Uterus (tissue), 4 donors: ENCODE results near the gene SLC7A5. TPM values are rescaled to one million over a fixed set of nuclear protein-coding genes. Genes with fewer than 3 reads are reported as not detected.
"Not testable (repeated sequence)": the region's sequence is repeated elsewhere in the genome, so short reads cannot be mapped to it uniquely, and the experiment has no call there.

Experiments used
- DNase-seq, 2 donors: peaks; one replicate each; pipeline ENCODE4 v3.0.0-alpha.2; 2019 to 2020
- H3K27ac ChIP-seq, 2 donors: fragments of 200-600 bp; sonication (generic); 1 replicate in 1 of 2; 2 replicates in 1 of 2; pipeline ENCODE4 v1.5.1; 2016 to 2018
- H3K27me3 ChIP-seq, 2 donors: fragments of 200-600 bp; sonication (generic); one replicate each; pipeline ENCODE4 v1.5.1; 2018 to 2019; ENCODE audit warnings: control low read depth in 1 of 2
- H3K36me3 ChIP-seq, 2 donors: fragments of 200-600 bp; sonication (generic); one replicate each; pipeline ENCODE4 v1.5.1; 2019; ENCODE audit warnings: control low read depth in 1 of 2
- H3K4me1 ChIP-seq, 2 donors: fragments of 200-600 bp; sonication (generic); one replicate each; pipeline ENCODE4 v1.5.1; 2018 to 2019; ENCODE audit warnings: control low read depth in 1 of 2
- H3K4me3 ChIP-seq, 2 donors: fragments of 200-600 bp; sonication (generic); 1 replicate in 1 of 2; 2 replicates in 1 of 2; pipeline ENCODE4 v1.5.1; 2018 to 2019; ENCODE audit warnings: mild to moderate bottlenecking in 1 of 2
- H3K9me3 ChIP-seq, 2 donors: fragments of 200-600 bp; sonication (generic); one replicate each; pipeline ENCODE4 v1.5.1; 2019; ENCODE audit warnings: control low read depth in 1 of 2
- POLR2A ChIP-seq, 2 donors: fragments of 450-650 bp; IDR thresholded peaks; one replicate each; pipeline ENCODE4 v1.6.1; 2016; ENCODE audit warnings: antibody characterized with exemption in 2 of 2, mild to moderate bottlenecking in 1 of 2, moderate library complexity in 1 of 2
- intact Hi-C: fragments of 100-400 bp; cut with DNase I; formaldehyde crosslinking; loops from one replicate; pipeline ENCODE4 v1.15.1; 2023; ENCODE audit warnings: low total_unique reads
- total RNA-seq, 4 donors: library from RNA; depleted of rRNA in 3 of 4; stranded (reverse); fragments of >200 nt in 3 of 4; gene quantifications; one replicate each; pipeline versions ENCODE4 v1.1.0 to v1.2.4, GENCODE V29; 2014 to 2023
- TF ChIP-seq, protein P1 (sequence below), 4 experiments: fragments of 200-600 bp in 2 of 4; fragments of 450-650 bp in 2 of 4; sonication (generic) in 2 of 4; IDR thresholded peaks; one replicate each; pipeline ENCODE4 v1.5.1; 2016 to 2019; ENCODE audit warnings: antibody characterized with exemption in 4 of 4, mild to moderate bottlenecking in 2 of 4, moderate library complexity in 1 of 4
- donor health status: DM: yes; HTN: yes; CAD: no.

Gene SLC7A5
- total RNA-seq, 4 donors from 2014 or later: 0.88 to 2.0 (median 1.3) TPM; not detected in 1

DNA sequence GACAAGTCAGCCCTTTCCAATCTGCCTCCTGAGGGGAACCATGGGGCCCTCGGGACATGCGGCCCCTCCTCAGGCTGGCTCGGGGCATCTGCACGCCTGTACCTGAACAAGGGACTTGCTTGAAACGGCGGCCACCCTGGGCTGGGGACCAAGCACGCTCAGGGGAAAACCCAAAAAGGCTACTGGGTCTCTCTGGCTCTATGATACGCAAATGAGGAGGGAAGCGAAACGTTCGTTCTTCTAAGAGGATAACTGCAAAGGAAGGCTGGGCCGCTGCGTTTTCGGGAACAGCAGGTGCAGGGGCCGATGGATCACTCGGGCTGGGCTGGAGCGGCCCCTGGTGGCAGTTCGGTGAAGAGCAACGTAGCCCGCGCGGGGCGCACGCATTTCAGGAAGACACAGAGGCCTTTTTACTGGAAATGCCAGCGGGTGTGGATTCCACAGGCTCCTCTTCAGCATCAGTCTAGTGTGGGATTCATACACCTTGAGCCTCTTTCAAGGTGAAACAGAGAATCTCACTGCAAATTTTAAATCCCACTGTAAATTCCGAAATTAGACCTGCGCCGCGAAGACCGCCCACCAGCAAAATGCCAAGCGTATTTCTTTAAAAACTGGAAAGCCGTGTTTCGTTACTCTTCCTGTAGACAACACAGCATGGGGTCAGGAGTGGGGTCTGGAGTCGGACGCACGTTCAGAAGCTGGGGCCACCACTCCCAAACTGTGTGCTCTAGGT lies 40.1 kb upstream of the SLC7A5 start:
- H3K36me3 ChIP-seq, H3K27ac ChIP-seq, intact Hi-C loops, H3K27me3 ChIP-seq, H3K4me3 ChIP-seq, H3K9me3 ChIP-seq, H3K4me1 ChIP-seq: not testable (repeated sequence)
- TF ChIP-seq, protein P1, sequence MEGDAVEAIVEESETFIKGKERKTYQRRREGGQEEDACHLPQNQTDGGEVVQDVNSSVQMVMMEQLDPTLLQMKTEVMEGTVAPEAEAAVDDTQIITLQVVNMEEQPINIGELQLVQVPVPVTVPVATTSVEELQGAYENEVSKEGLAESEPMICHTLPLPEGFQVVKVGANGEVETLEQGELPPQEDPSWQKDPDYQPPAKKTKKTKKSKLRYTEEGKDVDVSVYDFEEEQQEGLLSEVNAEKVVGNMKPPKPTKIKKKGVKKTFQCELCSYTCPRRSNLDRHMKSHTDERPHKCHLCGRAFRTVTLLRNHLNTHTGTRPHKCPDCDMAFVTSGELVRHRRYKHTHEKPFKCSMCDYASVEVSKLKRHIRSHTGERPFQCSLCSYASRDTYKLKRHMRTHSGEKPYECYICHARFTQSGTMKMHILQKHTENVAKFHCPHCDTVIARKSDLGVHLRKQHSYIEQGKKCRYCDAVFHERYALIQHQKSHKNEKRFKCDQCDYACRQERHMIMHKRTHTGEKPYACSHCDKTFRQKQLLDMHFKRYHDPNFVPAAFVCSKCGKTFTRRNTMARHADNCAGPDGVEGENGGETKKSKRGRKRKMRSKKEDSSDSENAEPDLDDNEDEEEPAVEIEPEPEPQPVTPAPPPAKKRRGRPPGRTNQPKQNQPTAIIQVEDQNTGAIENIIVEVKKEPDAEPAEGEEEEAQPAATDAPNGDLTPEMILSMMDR (IDR thresholded peaks at IDR 0.05): peak; percentile 57 to 70 (median 62)
- peak; percentile 18 to 58 for DNase-seq

DNA sequence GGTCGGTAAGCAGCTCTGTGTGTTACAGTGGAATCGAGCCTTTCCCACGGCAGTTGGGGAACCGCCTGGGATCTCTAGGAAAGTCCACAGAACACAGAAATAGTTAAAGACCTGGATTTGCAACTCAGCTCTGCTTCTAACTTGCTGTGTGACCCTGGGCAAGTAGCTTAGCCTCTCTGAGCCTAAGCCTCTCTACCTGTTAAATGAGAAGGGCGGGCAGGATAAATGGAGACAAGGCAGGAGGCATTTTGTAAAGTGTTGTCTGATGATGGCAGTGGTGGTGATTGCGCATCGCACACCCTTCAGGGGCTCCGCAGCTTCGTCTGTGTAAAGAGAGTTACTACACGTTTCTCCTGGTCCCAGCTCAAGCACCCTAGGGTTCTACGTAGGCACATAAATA lies 38.8 kb upstream of the SLC7A5 start:
- DNase-seq, H3K4me1 ChIP-seq, H3K27ac ChIP-seq, H3K27me3 ChIP-seq, H3K4me3 ChIP-seq, H3K36me3 ChIP-seq, intact Hi-C loops, H3K9me3 ChIP-seq: not testable (repeated sequence)

DNA sequence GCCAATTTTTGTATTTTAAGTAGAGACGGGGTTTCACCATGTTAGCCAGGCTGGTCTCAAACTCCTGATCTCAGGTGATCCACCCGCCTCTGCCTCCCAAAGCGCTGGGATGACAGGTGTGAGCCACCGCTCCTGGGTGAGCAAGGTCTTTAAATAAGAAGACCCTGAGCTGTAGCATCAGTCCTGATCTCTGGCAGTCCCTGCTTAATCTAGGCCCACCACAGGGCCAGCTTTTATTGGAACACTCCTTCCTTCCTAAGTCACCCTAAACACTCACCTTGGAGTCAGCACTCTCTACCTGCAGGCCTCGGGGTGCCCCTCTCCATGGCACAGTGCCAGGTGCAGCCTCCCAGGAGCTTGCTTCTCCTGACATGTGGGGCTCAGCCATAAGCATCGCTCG lies 36.2 kb upstream of the SLC7A5 start:
- H3K4me1 ChIP-seq, H3K9me3 ChIP-seq, H3K27me3 ChIP-seq, H3K27ac ChIP-seq, H3K4me3 ChIP-seq, DNase-seq, H3K36me3 ChIP-seq, intact Hi-C loops: not testable (repeated sequence)

DNA sequence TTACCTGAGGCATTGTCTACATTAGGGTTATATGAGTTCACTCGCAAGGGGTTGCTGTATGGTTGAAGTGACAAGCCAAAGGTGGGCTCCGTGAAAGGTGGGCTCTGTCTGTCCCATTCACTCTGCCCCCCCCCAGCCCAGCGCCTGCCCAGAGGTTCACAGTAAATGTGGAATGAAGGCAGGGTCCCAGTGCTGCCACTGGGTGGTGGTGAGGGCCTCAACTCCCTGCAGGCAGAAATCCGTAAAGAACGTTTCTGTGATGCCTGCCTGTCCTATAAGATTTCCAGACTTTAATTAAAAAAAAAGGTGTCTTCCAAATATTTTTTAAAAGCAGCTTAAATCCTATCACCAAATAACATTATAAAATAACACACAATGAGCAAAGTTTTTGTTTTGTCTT lies 35.7 kb upstream of the SLC7A5 start:
- intact Hi-C loops, DNase-seq, H3K4me3 ChIP-seq, H3K27ac ChIP-seq, H3K36me3 ChIP-seq, H3K27me3 ChIP-seq, H3K9me3 ChIP-seq, H3K4me1 ChIP-seq: not testable (repeated sequence)

DNA sequence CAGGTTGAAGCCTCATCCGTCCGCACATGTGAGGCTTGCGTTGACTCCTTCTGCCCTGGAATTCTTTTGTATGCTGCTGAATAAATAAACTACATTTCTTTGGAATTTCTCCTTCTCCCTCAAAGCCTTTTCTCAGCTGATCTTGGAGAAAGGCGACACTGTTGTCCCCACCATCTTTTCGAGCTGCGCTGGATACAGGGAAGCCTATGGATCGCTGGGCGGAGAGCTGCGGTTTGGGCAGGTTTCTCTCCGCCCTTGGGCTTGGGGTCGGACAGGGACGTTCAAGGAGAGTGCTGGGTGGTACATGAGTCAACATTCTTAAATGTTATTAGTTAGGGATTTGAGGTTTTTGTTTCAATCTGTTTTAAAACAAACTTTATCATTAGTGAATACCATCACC lies 31.2 kb upstream of the SLC7A5 start:
- intact Hi-C loops: not testable (repeated sequence)

DNA sequence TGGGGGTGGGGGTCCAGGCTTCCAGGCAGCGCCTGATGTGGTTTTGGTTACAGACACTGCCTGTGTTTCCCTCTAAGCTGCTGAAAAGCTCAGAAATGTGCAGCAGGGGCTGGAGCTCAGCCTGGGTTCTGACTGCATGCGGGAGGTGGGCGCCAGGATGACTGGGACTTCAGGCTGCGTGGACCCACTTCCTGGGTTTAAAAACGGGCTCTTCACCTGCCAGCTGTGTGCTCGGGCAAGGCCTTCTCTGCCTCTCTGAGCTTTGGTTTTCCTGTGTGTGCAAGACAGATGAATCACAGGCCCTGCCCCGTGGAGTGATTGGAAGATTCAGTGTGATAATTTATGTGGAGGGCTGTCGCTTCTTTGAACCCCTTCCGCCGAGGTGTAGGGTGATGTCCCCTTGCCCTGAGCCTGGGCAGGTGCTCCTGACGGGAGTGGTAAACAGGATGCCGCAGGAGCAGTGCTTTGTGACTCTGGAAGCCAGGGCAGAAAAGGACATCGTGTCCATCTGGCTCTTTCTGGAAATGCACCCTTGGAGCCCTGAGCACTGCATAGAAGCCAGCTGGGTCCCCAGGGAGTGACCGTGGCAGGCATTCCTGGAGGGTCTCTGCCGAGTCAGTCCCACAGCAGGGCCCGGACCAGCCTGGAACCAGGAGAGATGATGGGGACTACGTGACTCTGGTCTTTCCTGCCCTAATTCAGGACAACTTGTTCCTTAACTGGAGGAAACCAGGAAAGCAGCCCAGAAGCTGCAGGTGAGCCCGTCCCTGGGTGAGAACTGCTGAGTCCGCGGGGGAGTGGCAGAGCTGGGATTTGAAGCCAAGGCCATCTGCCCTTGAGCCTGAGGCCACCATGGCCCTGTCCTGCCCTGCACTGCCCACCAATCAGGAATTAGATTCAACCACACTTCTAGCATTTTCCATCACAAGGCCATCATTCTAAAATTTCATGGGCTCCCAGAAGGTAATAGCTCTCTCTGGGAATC lies 28.5 kb upstream of the SLC7A5 start:
- H3K27me3 ChIP-seq: no peaks in the 10 kb centered on the region
- H3K4me1 ChIP-seq: no peaks in the 10 kb centered on the region
- DNase-seq: no peak
- intact Hi-C loops: no loop called here
- no peak for TF ChIP-seq POLR2A (IDR thresholded peaks at IDR 0.05)
- TF ChIP-seq, protein P1 (IDR thresholded peaks at IDR 0.05): no peak
- H3K27ac ChIP-seq: no peak overlapping the region
- no peak overlapping the region for H3K4me3 ChIP-seq
- no peaks in the 10 kb centered on the region for H3K9me3 ChIP-seq
- no peaks in the 10 kb centered on the region for H3K36me3 ChIP-seq

More for the DNA sequence above, 31.2 kb upstream of the SLC7A5 start:
- H3K4me3 ChIP-seq, H3K36me3 ChIP-seq, H3K9me3 ChIP-seq, H3K27me3 ChIP-seq, H3K4me1 ChIP-seq, H3K27ac ChIP-seq, DNase-seq: not testable (repeated sequence)

DNA sequence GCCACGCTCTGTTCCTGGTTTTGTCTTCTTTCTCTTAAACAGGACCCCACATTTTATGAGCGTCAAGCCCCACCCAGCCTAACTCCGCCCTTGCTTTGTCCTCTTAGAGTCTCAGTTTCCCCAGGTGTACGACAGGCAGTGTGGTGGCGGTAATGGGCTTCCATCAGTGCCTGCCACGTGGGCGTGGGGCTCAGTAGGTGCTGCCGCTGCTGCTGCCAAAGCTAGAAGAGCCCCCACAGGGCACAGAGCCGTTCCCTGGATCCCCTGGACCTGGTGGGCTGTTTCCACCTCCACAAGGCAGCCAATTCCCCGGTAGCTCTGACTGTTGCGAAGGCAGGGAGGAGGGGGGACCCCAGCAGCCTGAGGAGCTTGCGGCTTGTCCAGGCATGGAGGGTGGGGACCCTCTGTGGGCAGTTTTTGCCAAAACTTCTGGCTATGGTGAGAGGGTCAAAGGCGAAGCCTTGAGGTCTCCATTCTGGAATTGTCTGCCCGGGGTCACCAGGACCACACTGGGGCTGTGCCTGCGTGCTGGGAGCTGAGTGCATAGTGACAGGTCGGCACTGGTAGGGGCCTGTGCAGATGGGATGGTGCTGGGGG lies 27.7 kb upstream of the SLC7A5 start:
- H3K27ac ChIP-seq, H3K36me3 ChIP-seq, H3K4me3 ChIP-seq, DNase-seq, H3K27me3 ChIP-seq, intact Hi-C loops, H3K9me3 ChIP-seq, H3K4me1 ChIP-seq: not testable (repeated sequence)

DNA sequence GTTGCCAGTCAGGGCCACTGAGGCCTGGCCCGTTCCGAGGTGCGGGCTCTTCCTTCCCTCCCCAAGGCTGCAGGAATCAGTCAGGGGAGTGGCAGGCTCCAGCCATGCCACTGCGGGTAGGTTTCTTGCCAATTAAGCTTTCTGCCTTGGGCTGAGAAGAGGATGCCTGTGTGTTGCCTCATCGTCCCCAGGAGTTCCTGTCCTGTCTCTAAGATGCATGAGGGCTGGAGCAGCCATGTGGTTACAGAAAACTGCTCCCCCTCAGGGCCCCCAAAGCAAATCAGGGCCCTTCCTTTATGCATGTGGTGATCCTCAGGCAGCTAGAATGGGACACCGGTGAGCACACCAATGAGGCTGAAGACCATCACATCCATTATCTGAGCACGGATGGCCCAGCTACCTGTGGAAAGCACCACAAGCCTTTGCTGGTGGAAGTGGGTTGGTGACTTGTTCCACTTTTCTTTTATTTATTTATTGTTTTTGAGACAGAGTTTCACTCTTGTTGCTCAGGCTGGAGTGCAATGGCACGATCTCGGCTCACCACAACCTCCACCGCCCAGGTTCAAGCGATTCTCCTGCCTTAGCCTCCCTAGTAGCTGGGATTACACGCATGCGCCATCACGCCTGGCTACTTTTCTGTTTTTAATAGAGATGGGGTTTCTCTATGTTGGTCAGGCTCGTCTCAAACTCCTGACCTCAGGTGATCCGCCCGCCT lies 27.0 kb upstream of the SLC7A5 start:
- H3K27ac ChIP-seq, H3K36me3 ChIP-seq, H3K27me3 ChIP-seq, DNase-seq, intact Hi-C loops, H3K9me3 ChIP-seq, H3K4me1 ChIP-seq, H3K4me3 ChIP-seq: not testable (repeated sequence)
